NCI-H1417 treated with DMSO at 0.1 percent for 48 hours (cell line): ENCODE results near the gene SLC19A1.

ENCODE experiments used
- DNase-seq: peaks from one replicate; lab custom pipeline; 2025; lab: John Stamatoyannopoulos, UW

The SLC19A1 gene

DNA sequence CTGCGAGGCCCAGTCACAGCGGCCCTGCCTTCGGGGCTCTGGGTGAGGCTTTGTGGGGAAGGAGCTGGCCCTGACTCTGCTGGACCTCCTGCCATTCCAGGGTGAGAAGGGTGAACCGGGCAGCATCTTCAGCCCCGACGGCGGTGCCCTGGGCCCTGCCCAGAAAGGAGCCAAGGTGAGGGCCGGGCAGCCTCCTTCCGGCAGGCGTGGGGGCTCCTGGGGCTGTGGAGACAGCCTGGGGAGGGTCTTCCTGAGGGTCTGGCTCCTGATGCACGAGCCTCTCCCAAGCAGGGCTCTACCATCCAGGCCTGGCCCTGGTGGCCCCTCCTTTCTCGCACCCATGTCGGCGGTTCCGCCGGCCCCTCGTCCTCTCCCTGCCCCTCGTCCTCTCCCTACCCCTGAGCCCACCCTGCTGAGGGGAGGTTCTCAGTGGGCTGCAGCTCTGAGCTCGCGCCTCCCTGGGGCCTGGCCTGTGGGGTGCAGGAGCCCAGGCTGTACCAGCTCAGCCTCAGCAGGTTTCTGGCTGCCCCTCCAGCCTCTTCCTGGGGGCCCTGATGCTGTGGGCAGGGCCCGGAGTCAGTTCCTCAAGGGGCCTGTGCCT, 48.7 kb downstream of the SLC19A1 start:
- no peak for DNase-seq

DNA sequence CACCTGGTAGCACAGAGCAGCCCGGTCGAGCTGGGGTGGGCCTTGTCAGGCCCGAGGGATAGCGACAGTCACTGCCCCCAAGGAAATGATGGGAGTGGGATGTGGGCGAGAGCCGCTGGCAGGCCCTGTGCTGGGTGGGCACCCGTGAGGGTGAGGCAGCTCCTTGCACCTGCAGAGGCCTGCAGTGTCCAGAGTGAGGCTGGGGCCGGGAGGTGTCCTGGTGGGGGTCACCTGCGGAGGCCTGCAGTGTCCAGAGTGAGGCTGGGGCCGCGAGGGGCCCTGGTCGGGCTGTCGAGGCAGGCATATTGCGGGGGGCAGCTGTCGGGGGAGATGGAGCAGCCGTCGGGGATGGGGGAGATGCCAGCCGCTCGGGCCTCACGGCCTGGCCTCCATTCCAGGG, 49.5 kb downstream of the SLC19A1 start:
- DNase-seq: no peak

DNA sequence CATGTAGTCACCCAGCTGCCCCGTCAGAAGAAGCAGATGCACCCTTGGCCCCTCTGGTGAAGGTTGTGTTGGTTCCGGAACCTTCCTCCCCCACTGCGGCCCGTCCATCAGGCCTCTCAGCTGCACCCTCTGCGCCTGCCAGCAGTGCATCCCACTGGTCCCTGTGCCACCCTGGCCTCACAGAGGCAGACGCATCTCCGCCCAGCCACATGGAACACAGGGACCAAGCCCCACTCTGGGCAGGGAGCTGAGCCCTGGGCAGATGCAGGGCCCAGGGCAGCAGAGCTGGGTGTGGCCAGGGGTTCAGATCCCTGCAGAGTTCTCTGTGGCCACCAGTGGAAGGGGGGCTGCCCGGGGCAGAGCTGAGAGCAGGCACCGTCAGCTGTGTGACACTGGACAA, 50.6 kb downstream of the SLC19A1 start:
- no peak for DNase-seq

DNA sequence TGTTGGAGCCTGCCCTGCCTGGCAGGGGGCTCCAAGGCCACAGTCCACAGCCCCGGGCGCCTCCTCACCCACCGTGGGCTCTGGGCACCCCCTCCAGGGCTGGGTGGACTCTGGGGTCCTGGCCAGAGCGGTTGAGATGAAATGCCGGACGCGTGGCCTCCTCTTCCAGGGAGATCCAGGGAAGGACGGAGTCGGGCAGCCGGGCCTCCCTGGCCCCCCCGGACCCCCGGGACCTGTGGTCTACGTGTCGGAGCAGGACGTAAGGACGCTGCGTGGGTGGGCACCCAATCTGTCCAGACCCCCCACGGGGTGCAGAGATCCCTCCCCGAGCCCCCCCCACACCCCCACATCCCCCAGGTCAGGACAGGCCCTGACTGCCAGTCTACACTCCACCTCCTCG, 51.2 kb downstream of the SLC19A1 start:
- DNase-seq: no peak

DNA sequence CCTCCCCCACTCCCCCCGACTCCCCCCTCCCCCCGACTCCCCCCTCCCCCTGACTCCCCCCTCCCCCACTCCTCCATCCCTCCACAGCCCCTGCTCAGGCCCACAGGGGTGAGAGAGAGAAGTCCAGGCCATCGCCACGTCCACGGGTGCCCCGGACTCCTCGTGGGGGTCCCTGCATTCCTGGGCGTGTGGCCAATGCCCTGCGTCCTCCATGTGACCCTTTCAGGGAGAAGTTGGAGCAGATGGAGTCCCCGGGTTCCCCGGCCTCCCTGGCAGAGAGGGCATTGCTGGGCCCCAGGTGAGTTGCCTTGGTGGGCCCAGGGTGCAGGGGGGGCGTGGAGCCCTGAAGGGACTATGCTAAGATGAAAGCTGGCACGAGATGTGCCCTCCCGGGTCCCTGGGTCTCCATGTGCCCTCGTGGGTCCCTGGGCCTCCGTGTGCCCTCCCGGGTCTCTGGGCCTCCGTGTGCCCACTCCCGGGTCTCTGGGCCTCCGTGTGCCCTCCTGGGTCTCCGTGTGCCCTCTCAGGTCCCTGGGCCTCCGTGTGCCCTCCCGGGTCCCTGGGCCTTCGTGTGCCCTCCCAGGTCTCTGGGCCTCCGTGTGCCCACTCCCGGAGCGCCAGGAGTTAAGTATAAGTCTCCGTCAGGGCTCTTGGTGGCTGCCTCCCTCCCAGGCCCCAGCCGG, 52.0 kb downstream of the SLC19A1 start:
- no peak for DNase-seq

DNA sequence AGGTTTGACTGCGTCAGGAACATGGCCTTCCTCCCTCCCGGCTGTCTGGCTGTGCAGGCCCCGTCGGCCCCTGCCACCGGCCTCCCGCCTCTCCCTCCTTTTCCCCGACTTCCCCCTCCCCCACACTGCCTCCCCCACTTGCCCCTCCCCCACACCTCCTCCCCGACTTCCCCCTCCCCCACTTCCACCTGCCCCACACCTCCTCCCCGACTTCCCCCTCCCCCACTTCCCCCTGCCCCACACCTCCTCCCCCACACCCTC, 52.6 kb downstream of the SLC19A1 start:
- DNase-seq: no peak

DNA sequence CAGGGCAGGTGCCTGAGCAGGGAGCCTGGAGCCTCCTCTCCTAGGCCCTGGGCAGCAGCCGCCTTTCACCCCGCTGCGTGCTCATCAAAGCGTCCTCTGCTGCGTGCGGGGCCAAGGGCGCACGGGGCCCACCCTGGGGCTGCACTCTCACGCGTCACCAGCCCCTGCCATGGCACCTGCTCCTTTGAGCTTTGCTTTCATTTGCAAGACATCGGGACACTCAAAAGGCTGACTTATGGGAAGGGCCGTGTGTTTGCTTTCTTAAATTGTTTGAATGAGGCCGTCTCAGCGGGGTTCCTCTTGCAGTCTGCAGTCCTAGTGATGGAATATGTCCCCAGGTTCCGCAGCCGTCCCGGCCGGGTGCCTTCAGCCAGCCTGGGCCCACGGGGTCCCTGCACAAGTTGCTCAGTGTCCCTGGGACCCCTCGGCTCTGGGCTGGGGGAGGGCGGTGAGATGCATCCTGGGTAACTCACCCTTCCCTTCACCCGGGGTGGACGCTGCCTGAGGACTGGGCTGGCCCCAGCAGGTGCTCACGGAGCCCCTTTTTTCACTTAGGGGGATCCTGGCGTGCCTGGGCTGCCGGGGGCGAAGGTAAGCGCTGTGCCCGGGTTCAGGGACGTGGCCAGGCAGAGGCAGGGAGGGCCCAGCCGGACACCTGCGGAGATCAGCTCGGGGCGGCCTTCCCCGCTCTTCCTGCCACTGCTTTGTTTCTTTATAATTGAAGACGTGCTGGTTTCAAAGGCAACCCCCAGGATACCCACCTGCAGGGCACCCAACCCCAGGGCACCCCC, 53.1 kb downstream of the SLC19A1 start:
- DNase-seq: no peak

DNA sequence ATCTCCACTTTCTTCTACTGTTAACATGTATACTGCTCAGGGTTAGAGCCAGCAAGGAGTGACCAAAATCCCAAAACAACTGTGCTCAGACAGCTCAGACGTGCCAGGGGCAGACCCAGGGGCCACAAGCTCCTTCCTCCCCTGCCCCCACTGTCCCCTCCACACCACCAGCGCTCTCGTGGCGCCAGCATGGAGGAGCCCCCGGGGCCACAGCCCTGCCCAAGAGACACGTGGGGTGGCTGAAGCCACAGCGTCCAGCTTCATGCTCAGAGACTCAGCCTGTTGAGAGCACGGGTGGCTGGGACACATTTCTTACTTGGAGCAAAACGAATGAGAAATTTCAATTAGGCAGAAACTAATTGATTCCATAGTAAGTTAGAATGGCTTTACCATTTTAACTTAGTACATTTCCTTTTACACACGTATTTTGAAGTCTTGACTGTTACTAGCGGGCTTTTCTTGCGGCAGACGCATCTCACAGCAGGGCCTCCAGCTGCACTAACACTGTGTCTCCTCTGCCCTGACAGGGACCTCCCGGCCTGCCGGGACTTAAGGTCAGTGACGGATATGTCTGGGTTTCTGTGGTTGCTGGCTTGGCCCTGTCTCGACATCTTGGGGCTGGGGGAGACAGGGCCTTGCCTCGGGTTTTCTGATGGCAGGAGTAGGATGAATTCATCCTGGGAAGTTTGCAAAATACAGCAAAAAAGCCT, 54.2 kb downstream of the SLC19A1 start:
- DNase-seq: no peak

DNA sequence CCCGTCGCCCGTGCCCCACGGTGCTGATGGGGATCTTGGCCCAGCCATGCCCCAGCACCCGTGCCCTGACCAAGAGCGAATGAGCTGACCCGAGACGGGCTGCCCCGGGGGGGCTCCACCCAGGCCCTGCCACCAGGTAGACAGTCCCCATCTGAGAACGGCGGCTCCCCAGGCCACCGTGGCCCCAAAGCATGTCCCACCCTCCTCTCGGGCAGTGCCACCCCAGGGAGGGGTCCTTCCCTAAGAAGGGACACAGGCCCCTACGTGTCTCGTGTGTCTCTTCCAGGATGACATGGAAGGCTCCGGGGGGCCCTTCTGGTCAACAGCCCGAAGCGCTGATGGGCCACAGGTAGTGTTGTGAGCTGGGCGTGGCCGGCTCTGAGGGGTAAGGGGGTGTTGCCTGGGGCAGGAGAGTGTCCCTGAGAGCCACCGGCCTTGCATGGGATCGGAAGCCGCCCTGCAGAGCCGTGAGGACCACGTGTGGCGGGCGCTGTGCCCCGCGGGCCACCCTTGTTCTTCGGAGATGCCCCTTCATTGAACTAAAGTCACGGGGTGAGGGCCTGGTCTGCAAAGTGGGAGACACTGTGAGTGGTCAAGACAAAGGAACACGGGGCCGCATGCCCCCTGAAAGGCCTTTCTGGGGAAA, 55.0 kb downstream of the SLC19A1 start:
- no peak for DNase-seq

DNA sequence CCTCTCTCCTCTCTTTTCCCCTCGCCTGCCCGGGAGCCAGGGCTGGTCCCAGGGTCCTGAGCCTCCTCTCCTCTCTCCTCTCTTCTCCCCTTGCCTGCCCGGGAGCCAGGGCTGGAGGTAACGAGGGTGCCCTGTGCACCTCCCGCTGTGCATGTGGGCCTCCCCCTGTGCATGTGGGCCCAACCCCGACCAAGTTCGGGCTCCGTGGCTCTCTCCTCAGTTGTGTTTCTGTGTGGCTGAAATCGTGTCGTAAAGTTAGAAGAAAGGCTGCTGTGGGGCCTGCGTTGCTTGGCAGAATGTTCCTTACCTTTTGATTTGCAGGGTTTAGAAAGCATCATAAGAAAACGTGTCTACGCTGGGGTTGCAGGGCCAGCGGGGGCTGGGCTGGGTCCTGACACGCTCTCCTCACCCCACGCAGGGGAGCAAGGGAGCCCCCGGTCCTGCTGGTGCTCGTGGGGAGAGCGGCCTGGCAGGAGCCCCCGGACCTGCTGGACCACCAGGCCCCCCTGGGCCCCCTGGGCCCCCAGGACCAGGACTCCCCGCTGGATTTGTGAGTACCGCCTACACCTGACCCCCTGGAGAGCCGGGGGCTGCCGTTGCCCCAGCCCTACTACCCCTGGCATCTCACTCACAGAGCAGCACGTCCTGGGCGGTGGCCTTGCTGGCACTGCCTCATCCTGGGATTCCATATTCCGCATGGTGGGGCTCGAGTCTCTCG, 55.6 kb downstream of the SLC19A1 start:
- DNase-seq: no peak

DNA sequence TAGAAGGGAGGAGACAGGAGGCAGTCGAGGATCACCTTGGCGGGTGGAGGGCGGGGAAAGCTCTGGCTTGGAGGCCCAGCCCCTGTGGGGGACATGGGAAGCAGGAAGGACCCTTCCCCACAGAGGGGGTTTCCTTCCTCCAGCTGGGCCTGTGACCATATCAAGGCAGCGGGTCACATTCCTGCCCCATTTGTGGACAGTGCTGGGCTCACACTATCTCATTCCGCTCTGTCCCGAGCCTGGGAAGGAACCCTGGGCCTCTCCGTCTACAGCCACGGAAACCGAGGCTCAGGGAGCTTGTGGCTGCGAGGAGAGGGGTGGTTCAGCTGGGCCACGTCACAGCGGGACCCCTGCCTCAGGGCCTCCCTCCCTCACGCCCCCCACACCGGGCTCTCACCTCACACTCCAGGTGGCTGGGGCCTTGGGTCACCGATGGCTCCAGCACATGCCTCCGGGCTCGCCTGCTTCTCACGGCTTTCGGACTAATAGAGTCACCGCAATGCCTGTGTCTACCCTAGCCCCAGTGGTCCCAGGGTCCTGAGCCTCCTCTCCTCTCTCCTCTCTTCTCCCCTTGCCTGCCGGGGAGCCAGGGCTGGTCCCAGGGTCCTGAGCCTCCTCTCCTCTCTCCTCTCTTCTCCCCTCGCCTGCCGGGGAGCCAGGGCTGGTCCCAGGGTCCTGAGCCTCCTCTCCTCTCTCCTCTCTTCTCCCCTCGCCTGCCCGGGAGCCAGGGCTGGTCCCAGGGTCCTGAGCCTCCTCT, 56.4 kb downstream of the SLC19A1 start:
- DNase-seq: no peak

DNA sequence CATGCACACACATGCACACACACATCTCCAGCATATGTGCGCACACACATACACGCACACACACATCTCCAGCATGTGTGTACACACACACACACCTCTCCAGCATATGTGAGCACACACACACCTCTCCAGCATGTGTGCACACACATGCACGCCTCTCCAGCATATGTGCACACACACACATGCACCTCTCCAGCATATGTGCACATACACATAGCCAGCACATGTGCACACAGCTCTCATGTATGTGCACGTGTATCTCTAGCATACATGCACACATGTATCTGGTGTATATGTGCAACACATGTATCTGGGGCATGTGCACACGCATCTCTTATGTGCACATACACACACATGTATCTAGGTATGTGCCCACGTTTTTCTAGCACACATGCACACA, 57.9 kb downstream of the SLC19A1 start:
- no peak for DNase-seq

DNA sequence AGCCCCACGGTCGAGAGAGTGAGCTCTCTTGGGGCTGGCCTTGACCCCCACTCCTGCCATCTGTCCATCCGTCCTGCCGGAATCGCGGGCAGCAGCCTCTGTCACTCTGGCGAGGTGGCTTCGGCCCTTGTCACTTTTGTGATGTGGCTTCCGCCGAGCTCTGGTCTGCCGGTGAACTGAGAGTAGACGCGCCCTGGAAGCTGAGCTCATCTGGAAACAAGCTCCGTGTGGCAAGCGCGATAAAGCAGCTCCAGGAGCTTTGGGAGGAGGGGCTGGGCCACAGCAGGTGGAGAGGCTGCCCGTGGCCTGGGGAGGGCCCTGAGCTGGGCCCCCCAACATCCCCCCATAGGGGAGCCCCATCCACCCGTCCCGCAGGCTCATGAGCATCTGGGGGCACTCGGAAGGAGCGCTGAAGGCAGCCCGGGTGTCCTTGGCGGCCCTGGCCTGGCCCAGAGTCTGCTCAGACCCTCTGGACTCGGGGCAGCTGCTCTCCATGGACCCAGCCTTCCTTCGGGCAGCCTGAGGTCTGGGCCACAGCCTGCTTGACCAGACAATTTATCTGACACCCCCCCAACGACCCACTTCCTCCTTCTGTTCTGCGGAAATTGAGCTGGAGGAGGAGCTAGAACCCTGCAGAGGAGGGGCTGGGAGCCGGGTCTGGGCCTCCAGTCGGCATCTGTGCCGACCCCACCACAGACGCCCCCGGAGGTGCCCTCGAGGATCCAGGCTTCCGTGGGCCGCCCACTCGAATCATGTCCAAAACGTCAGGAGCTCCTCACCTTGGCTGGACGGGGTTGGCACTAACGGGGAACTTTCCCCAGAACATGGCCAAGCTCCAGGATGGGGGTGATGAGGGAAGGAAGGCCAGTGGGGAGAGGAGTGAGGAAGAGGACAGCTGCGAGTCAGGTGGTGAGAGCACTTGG, 59.1 kb downstream of the SLC19A1 start:
- DNase-seq: no peak

DNA sequence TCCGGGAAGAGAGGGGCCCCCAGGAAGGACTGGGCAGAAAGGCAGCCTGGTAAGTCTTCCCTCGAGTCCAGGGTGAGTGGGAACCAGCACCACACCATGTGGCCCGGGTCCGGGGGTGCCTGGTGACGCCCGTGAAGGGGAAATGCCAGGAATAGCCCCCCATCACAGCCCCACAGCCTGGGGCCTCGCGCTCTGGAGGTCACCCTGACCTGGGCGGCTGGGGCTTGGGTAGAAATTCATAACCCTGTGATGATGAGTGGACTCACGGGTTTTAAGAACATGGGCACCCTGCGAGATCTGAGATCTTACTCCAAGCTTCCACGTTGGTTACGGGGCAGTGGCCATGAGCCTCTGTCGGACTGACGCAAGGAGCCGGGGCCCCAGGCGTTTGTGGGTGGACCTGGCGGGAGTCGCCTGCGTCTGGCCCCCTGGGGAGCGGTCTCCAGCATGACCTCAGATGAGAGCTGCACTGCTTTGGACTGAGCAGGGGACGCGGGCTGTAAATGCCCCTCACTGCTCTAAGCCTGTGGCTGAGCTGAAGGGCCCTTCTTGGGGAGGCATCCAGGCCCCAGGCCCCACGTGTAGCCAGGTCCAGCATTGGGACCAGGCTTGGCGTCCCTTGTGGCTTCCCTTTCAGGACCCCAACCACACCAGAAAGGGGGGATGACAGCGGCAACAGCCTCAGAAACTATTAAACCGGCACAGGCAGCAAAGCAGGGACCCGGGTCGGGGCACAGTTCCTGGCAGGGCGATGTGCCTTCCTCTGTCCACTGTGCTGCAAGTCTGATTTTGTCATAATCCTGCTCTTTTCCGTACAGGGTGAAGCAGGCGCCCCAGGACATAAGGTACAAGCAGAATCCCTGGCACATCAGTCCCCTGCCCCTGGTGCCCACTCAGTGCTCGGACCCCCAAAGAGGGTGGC, 60.0 kb downstream of the SLC19A1 start:
- no peak for DNase-seq

DNA sequence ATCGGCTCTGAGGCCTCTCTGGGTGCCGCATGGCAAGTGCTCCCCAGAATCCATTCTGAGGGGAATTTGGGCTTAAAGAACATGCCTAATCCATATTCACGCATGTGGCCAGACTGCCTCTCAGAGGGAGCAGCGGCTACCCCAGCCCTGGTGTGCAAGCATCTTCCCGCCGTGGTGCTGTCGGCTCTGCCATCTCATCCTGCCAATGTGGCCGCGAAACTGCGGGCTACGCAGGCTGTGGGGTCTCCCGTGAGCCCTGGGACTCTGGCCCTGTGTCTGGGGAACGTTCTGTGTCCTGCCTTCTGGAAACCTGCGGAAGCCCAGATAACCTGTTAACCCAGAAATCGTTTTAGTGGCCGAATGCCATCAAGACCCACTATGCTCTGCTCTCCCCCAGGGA, 60.7 kb downstream of the SLC19A1 start:
- no peak for DNase-seq

DNA sequence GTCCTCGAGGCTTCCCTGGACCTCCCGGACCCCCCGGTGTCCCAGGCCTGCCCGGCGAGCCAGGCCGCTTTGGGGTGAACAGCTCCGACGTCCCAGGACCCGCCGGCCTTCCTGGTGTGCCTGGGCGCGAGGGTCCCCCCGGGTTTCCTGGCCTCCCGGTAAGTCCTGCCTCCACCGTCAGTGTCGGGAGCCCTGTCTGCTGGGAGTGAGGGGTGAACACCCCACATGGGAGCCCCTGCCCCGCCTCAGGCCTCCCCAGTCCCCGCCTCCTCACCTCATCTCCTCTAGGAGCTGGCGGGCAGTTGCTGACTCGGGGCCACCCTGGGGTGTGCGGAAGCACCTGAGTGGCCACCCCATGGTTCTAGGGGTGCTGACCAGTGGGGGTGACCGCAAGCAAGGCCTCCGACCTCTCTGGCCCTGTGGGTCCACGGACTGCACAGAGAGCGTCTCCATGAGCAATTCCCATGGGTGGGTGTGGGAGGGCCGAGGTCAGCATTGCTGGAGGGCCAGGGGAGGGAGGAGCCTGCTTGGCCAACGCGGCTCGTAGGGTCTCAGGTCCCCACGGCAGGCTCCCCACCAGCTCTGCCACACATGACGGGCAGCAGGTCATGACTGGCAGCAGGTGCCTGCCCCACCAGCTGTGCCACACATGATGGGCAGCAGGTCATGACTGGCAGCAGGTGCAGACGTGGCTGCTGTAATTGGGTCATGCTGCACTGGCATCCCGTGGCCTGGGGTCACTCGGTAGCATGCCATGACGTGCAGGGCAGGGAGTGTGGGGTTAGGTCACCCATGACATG, 61.3 kb downstream of the SLC19A1 start:
- no peak for DNase-seq

DNA sequence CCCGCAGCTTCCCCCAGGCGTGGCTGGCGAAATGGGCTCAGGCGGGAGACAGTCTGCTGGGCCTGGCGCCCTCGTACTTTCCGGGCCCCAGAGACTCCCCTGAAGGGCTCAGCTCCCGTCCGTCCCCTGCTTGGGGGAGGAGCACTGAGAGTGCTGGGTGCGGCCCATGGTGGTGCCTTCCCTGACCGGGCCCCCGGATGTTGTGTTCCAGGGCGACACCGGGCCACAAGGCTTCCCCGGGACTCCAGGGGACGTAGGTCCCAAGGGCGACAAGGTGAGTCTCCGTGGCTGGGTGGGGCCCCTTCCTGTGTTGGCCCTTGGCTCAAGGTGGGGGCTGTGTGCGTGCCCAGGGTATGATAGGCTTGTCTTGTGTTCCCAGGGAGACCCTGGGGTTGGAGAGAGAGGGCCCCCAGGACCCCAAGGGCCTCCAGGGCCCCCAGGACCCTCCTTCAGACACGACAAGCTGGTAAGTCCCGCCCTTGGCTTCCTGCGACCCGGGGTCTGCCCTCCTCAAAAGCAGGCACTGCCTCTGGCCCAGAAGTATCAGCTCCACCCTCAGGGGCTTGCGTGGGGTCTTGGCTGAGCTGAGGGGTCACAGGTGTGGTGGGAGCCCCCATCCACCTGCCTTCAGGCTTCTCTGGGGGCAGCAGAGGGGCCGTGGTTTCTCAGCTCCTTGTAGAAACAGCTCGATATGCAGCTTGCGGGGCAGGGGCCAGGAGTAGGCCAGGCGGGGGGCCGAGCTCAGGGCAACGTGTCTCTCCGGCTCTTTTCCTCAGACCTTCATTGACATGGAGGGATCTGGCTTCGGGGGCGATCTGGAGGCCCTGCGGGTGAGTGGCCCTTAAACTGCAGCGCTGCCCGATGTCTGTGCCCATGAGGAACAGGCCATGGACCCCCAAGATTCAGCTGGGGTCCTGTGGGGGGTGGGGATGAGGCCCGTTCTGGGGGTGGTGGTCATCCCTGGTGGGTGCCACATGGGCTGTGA, 62.3 kb downstream of the SLC19A1 start:
- no peak for DNase-seq
